PC-3 (cell line): ENCODE data around the gene NANP. TPM values are rescaled to one million over a fixed set of nuclear protein-coding genes. Genes with fewer than 3 reads are reported as not detected.

Experiments
- ATAC-seq: fragments of 200-7000 bp; cut with Tn5 transposase; 2 replicates; pipeline ENCODE4 v1.9.1; 2020; ENCODE audit warnings: mild to moderate bottlenecking, moderate library complexity
- BruUV-seq: library from RNA; stranded (reverse); fragments of 400-500 nt; replicated peaks from 2 replicates; lab custom pipeline; 2021; lab: Mats Ljungman, UMichigan
- CTCF ChIA-PET: fragments of 300-600 bp; sonication (Branson Sonifier 250); formaldehyde crosslinking; loops from one replicate; lab custom pipeline; 2022; ENCODE audit warnings: antibody characterized with exemption; lab: Charles Lee
- POLR2A ChIA-PET: fragments of 300-600 bp; sonication (Branson Sonifier 250); formaldehyde crosslinking; loops from one replicate; lab custom pipeline; 2022; ENCODE audit warnings: antibody characterized with exemption; ENCODE audit not compliant: unreplicated experiment; lab: Charles Lee
- DNase-seq: peaks from one replicate; pipeline ENCODE4 v3.0.0-alpha.2; 2015
- H2AFZ ChIP-seq: fragments of 300-600 bp; sonication (generic); 2 replicates; pipeline ENCODE4 v1.6.0; 2016; ENCODE audit warnings: antibody characterized with exemption, low read length
- H3F3A ChIP-seq: fragments of 300-600 bp; sonication (generic); one replicate; pipeline ENCODE4 v1.6.0; 2017; ENCODE audit warnings: antibody characterized with exemption, low read length, control low read depth, mild to moderate bottlenecking; ENCODE audit not compliant: unreplicated experiment
- H3K27ac ChIP-seq: fragments of 300-600 bp; sonication (generic); 2 replicates; pipeline ENCODE4 v1.5.1; 2016; ENCODE audit warnings: mild to moderate bottlenecking, low read length
- H3K27me3 ChIP-seq: fragments of 300-600 bp; sonication (generic); 2 replicates; pipeline ENCODE4 v1.6.1; 2016; ENCODE audit warnings: low read length, mixed read lengths
- H3K36me3 ChIP-seq: fragments of 300-600 bp; sonication (generic); 2 replicates; pipeline ENCODE4 v1.6.1; 2016; ENCODE audit warnings: low read depth, mixed run types, low read length, mixed read lengths
- H3K4me1 ChIP-seq: fragments of 300-600 bp; sonication (generic); 2 replicates; pipeline ENCODE4 v1.5.1; 2016; ENCODE audit warnings: low read length; ENCODE audit not compliant: insufficient read depth
- H3K4me2 ChIP-seq: fragments of 300-600 bp; sonication (generic); 2 replicates; pipeline ENCODE4 v1.6.0; 2016; ENCODE audit warnings: low read length
- H3K4me3 ChIP-seq: fragments of 300-600 bp; sonication (generic); 2 replicates; pipeline ENCODE4 v1.5.1; 2016; ENCODE audit warnings: mild to moderate bottlenecking, low read length, mixed read lengths
- H3K79me2 ChIP-seq: fragments of 300-600 bp; sonication (generic); 2 replicates; pipeline ENCODE4 v1.6.1; 2017; ENCODE audit warnings: low read length, mixed read lengths
- H3K9ac ChIP-seq: fragments of 300-600 bp; sonication (generic); 2 replicates; pipeline ENCODE4 v1.6.0; 2016; ENCODE audit warnings: mild to moderate bottlenecking, low read length
- H3K9me2 ChIP-seq: fragments of 300-600 bp; sonication (generic); replicated peaks from 2 replicates; pipeline ENCODE4 v1.6.1; 2016; ENCODE audit warnings: mixed run types, low read length, mixed read lengths
- H3K9me3 ChIP-seq: fragments of 300-600 bp; sonication (generic); 2 replicates; pipeline ENCODE4 v1.6.1; 2016; ENCODE audit warnings: low read length, mixed read lengths
- H4K20me1 ChIP-seq: fragments of 300-600 bp; sonication (generic); 2 replicates; pipeline ENCODE4 v1.6.1; 2016; ENCODE audit warnings: low read length, mixed read lengths
- CTCF ChIP-seq: fragments of 300-600 bp; sonication (generic); conservative IDR thresholded peaks from 2 replicates; pipeline ENCODE4 v1.5.1; 2017; ENCODE audit warnings: antibody characterized with exemption, low read depth, mild to moderate bottlenecking, low read length
- EZH2 ChIP-seq: fragments of 300-600 bp; sonication (generic); IDR thresholded peaks from one replicate; pipeline ENCODE4 v1.6.1; 2017; ENCODE audit warnings: antibody characterized with exemption, mild to moderate bottlenecking, low read length; ENCODE audit not compliant: unreplicated experiment
- EZH2phosphoT487 ChIP-seq: fragments of 300-600 bp; sonication (generic); IDR thresholded peaks from 2 replicates; pipeline ENCODE4 v1.6.1; 2018; ENCODE audit warnings: mild to moderate bottlenecking, antibody characterized with exemption, low read length, borderline replicate concordance
- intact Hi-C: fragments of 100-400 bp; cut with micrococcal nuclease; formaldehyde crosslinking; loops from 2 replicates; pipeline ENCODE4 v1.9.0; 2023
- total RNA-seq: library from RNA; depleted of rRNA; stranded (reverse); fragments of >200 nt; gene quantifications from 2 replicates; pipeline ENCODE4 v1.2.3, GENCODE V29; 2014

Gene NANP
- total RNA-seq, 1 experiment from 2014 or later, result 10.7 TPM

GRCh38 chr20:25629816-25630499 lies 6.1 kb upstream of the NANP start:
- H3K4me2 ChIP-seq, result no peak overlapping the region
- H3K27me3 ChIP-seq, result no peaks in the 10 kb centered on the region
- peaks cover 22% of the 10 kb centered on the region for H3K79me2 ChIP-seq
- no peak overlapping the region for H3K9ac ChIP-seq
- peaks cover 6% of the 10 kb centered on the region for H3F3A ChIP-seq
- CTCF ChIA-PET, result no interaction called here
- no TSS peak for BruUV-seq
- H2AFZ ChIP-seq, result no peak overlapping the region
- intact Hi-C loops, result loop anchor here (5.0 kb wide), 1 partner anchor 37 kb away; no protein-coding TSS in a partner anchor
- peaks cover 8% of the 10 kb centered on the region; the same call in 1 of the 2 replicates for H3K36me3 ChIP-seq
- H3K9me3 ChIP-seq, result no peaks in the 10 kb centered on the region
- POLR2A ChIA-PET, result no interaction called here
- DNase-seq (no peak), ATAC-seq (no peak)
- H3K4me3 ChIP-seq, result no peak overlapping the region
- no peaks in the 10 kb centered on the region for H3K9me2 ChIP-seq
- TF ChIP-seq EZH2 (no peak), CTCF (no peak), EZH2phosphoT487 (no peak)
- H3K27ac ChIP-seq, result no peak overlapping the region
- peaks cover 20% of the 10 kb centered on the region for H3K4me1 ChIP-seq
- H4K20me1 ChIP-seq, result no peaks in the 10 kb centered on the region

GRCh38 chr20:25626779-25627178 lies 3.0 kb upstream of the NANP start:
- H3K9me3 ChIP-seq, result no peaks in the 10 kb centered on the region
- H3K36me3 ChIP-seq, result no peaks in the 10 kb centered on the region
- no TSS peak for BruUV-seq
- intact Hi-C loops, result no loop called here
- H3K4me1 ChIP-seq, result peaks cover 18% of the 10 kb centered on the region
- ATAC-seq (no peak), DNase-seq (no peak)
- H3K27me3 ChIP-seq, result no peaks in the 10 kb centered on the region
- no peak overlapping the region for H2AFZ ChIP-seq
- H4K20me1 ChIP-seq, result no peaks in the 10 kb centered on the region; the same call in 1 of the 2 replicates
- no peak overlapping the region for H3K27ac ChIP-seq
- peaks cover 43% of the 10 kb centered on the region for H3K79me2 ChIP-seq
- ChIA-PET CTCF (no interaction called here), POLR2A (no interaction called here)
- H3K9me2 ChIP-seq, result no peaks in the 10 kb centered on the region
- no peak overlapping the region for H3K4me3 ChIP-seq
- H3K4me2 ChIP-seq, result no peak overlapping the region
- H3F3A ChIP-seq, result no peaks in the 10 kb centered on the region
- H3K9ac ChIP-seq, result no peak overlapping the region
- TF ChIP-seq EZH2, result no peak
- no peak for TF ChIP-seq EZH2phosphoT487
- no peak for TF ChIP-seq CTCF

DNA sequence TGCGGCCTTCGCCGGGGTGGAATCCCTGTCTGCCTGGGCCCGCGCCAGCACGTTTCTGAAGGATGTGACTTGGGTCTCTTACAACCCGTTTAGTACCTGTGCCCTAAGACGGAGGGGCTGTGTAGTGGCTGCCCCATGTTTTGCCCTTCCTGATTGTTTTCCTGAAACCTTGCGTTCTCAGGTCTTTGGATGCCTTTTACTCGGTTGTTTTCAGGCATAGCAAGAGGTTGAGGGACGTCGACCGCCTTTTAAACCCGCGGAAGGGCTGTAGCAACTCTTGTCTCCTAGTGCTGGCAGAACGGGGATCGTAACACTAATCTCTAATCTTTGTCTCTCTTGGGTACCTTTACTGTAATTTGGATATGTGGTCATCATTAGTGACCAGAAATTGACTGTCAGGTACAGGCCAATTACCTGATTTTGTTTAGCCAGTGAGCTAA lies 706 bp upstream of the NANP start:
- Histone ChIP-seq H3K9me3 (no peaks in the 10 kb centered on the region), H3K4me3 (peak overlapping the region; percentile 90), H3K36me3 (0 out of 2 replicates have a peak, but pooled peaks cover 2% of the 10 kb centered on the region), H3K27me3 (no peaks in the 10 kb centered on the region), H3F3A (no peaks in the 10 kb centered on the region), H3K27ac (peak overlapping the region; percentile 89), H3K9ac (peak overlapping the region; percentile 97), H3K4me2 (peak overlapping the region; percentile 90), H2AFZ (peak overlapping the region; percentile 85), H3K79me2 (peaks cover 61% of the 10 kb centered on the region), H3K9me2 (no peaks in the 10 kb centered on the region), H4K20me1 (no peaks in the 10 kb centered on the region; the same call in 1 of the 2 replicates), H3K4me1 (peaks cover 18% of the 10 kb centered on the region)
- POLR2A ChIA-PET, result no interaction called here
- CTCF ChIA-PET, result no interaction called here
- intact Hi-C loops, result loop anchor here (1.0 kb wide), 1 partner anchor 127 kb away; no protein-coding TSS in a partner anchor
- no peak for ATAC-seq
- BruUV-seq, result TSS peak; percentile 35
- no peak for TF ChIP-seq EZH2
- no peak for TF ChIP-seq CTCF
- TF ChIP-seq EZH2phosphoT487, result no peak
- DNase-seq, result no peak
